H1 (cell line): ENCODE measurements around the gene FOXD2. TPM values are rescaled to one million over a fixed set of nuclear protein-coding genes. Genes with fewer than 3 reads are reported as not detected.

Experiments
- CTCF ChIA-PET: fragments of 300-600 bp; sonication (Branson Sonifier 250); formaldehyde crosslinking; loops from one replicate; lab custom pipeline; 2021; ENCODE audit not compliant: partially characterized antibody; lab: Charles Lee
- POLR2A ChIA-PET: fragments of 300-600 bp; sonication (Branson Sonifier 250); formaldehyde crosslinking; loops from one replicate; lab custom pipeline; 2021; ENCODE audit warnings: inconsistent platforms; ENCODE audit not compliant: partially characterized antibody; lab: Charles Lee
- DNase-seq, 2 experiments: peaks; one replicate each; pipeline versions ENCODE4 v3.0.0 to v3.0.0-alpha.2; 2010 to 2022; ENCODE audit warnings: low spot score in 2 of 2, low read depth in 1 of 2, mixed read lengths in 1 of 2
- FAIRE-seq: peaks from 2 replicates; lab custom pipeline; 2011; peaks lifted over from hg19 to GRCh38; lab: Jason Lieb, UNC
- H2AFZ ChIP-seq: 2 replicates; pipeline ENCODE4 v1.8.1; 2012; ENCODE audit warnings: low read length, inconsistent platforms
- H2AK5ac ChIP-seq: 2 replicates; pipeline ENCODE4 v1.6.1; 2013; ENCODE audit warnings: low read depth, low read length
- H2BK120ac ChIP-seq: replicated peaks from 2 replicates; pipeline ENCODE3; 2013; ENCODE audit warnings: low read depth, low read length, inconsistent platforms
- H2BK12ac ChIP-seq: 2 replicates; pipeline ENCODE4 v1.6.1; 2013; ENCODE audit warnings: low read depth, low read length
- H2BK15ac ChIP-seq: 2 replicates; pipeline ENCODE4 v1.6.1; 2013; ENCODE audit warnings: low read length
- H2BK20ac ChIP-seq: 2 replicates; pipeline ENCODE4 v1.6.1; 2013; ENCODE audit warnings: low read length
- H2BK5ac ChIP-seq: 2 replicates; pipeline ENCODE4 v1.6.1; 2013; ENCODE audit warnings: low read depth, low read length
- H3K14ac ChIP-seq: 2 replicates; pipeline ENCODE4 v1.6.1; 2013; ENCODE audit warnings: inconsistent platforms; ENCODE audit not compliant: insufficient read length
- H3K18ac ChIP-seq: 2 replicates; pipeline ENCODE4 v1.6.1; 2013; ENCODE audit warnings: low read length; ENCODE audit errors: extremely low read depth
- H3K23ac ChIP-seq: 2 replicates; pipeline ENCODE4 v1.6.1; 2013; ENCODE audit warnings: inconsistent platforms; ENCODE audit not compliant: insufficient read length
- H3K23me2 ChIP-seq: 2 replicates; pipeline ENCODE4 v1.6.1; 2013; ENCODE audit warnings: low read depth, low read length
- H3K27ac ChIP-seq: 2 replicates; pipeline ENCODE4 v1.6.1; 2011; ENCODE audit warnings: low read depth, low read length, inconsistent platforms
- H3K27me3 ChIP-seq, 4 experiments: replicated peaks in 1 of 4; 1 replicate in 1 of 4; 2 replicates in 3 of 4; pipeline versions ENCODE4 v1.6.1 to v1.8.1; 2011 to 2013; ENCODE audit warnings: low read length in 3 of 4, mild to moderate bottlenecking in 3 of 4, inconsistent platforms in 2 of 4, mixed read lengths in 2 of 4, moderate library complexity in 1 of 4; ENCODE audit not compliant: control insufficient read depth in 3 of 4, insufficient read depth in 3 of 4; ENCODE audit errors: extremely low read depth in 1 of 4
- H3K36me3 ChIP-seq, 4 experiments: 2 replicates each; pipeline versions ENCODE4 v1.6.1 to v1.8.1; 2011 to 2013; ENCODE audit warnings: mild to moderate bottlenecking in 4 of 4, low read length in 3 of 4, moderate library complexity in 2 of 4, control low read depth in 1 of 4, inconsistent platforms in 1 of 4; ENCODE audit not compliant: insufficient read depth in 4 of 4, control insufficient read depth in 2 of 4
- H3K4ac ChIP-seq: replicated peaks from 2 replicates; pipeline ENCODE3; 2013; ENCODE audit warnings: low read length, low read depth, mixed read lengths, inconsistent platforms; ENCODE audit not compliant: insufficient read length
- H3K4me1 ChIP-seq, 4 experiments: replicated peaks in 1 of 4; 1 replicate in 1 of 4; 2 replicates in 3 of 4; pipeline versions ENCODE4 v1.6.1 to v1.8.1; 2011 to 2013; ENCODE audit warnings: low read length in 3 of 4, inconsistent platforms in 2 of 4, mixed read lengths in 1 of 4; ENCODE audit not compliant: insufficient read depth in 4 of 4, control insufficient read depth in 3 of 4
- H3K4me2 ChIP-seq, 2 experiments: 2 replicates each; pipeline versions ENCODE4 v1.6.1 to v1.8.1; 2011 to 2013; ENCODE audit warnings: low read depth in 2 of 2, low read length in 2 of 2, control low read depth in 1 of 2, inconsistent platforms in 1 of 2, mild to moderate bottlenecking in 1 of 2; ENCODE audit not compliant: insufficient read depth in 1 of 2
- H3K4me3 ChIP-seq, 4 experiments: fragments of 200-600, 300-600 bp in 1 of 4; sonication (generic), shearing (Covaris generic), sonication (Bioruptor Twin) in 1 of 4; 2 replicates each; pipeline versions ENCODE4 v1.5.1 to v1.8.1; 2011 to 2016; ENCODE audit warnings: low read length in 4 of 4, low read depth in 3 of 4, control low read depth in 2 of 4, inconsistent platforms in 2 of 4, mild to moderate bottlenecking in 2 of 4, mixed read lengths in 1 of 4, moderate library complexity in 1 of 4; ENCODE audit not compliant: insufficient read depth in 2 of 4; ENCODE audit errors: extremely low read depth in 1 of 4
- H3K56ac ChIP-seq: replicated peaks from 2 replicates; pipeline ENCODE3; 2013; ENCODE audit warnings: low read depth, mild to moderate bottlenecking, mixed read lengths, low read length, inconsistent platforms; ENCODE audit not compliant: insufficient read length
- H3K79me1 ChIP-seq: 2 replicates; pipeline ENCODE4 v1.6.1; 2013; ENCODE audit warnings: low read depth, low read length, control low read depth
- H3K79me2 ChIP-seq, 2 experiments: 2 replicates each; pipeline versions ENCODE4 v1.6.1 to v1.8.1; 2012 to 2013; ENCODE audit warnings: low read length in 2 of 2, mild to moderate bottlenecking in 2 of 2, inconsistent platforms in 1 of 2; ENCODE audit not compliant: insufficient read depth in 2 of 2, control insufficient read depth in 1 of 2
- H3K9ac ChIP-seq, 4 experiments: replicated peaks in 1 of 4; 1 replicate in 1 of 4; 2 replicates in 3 of 4; pipeline versions ENCODE4 v1.6.1 to v1.8.1; 2011 to 2013; ENCODE audit warnings: low read depth in 3 of 4, low read length in 3 of 4, control low read depth in 2 of 4, mild to moderate bottlenecking in 2 of 4, moderate library complexity in 2 of 4, inconsistent platforms in 1 of 4; ENCODE audit errors: extremely low read depth in 1 of 4
- H3K9me3 ChIP-seq, 2 experiments: 2 replicates each; pipeline versions ENCODE4 v1.6.1 to v1.8.1; 2012 to 2013; ENCODE audit warnings: mild to moderate bottlenecking in 2 of 2, moderate library complexity in 2 of 2, control low read depth in 1 of 2, inconsistent platforms in 1 of 2, low read depth in 1 of 2, low read length in 1 of 2, mixed read lengths in 1 of 2; ENCODE audit not compliant: insufficient read depth in 2 of 2
- H4K20me1 ChIP-seq, 2 experiments: replicated peaks in 1 of 2; 2 replicates each; pipeline versions ENCODE3 to v1.8.1; 2011 to 2013; ENCODE audit warnings: inconsistent platforms in 2 of 2, low read length in 2 of 2, mild to moderate bottlenecking in 1 of 2; ENCODE audit not compliant: insufficient read depth in 2 of 2, control insufficient read depth in 1 of 2
- H4K5ac ChIP-seq: 2 replicates; pipeline ENCODE4 v1.6.1; 2013; ENCODE audit warnings: low read length, low read depth, mixed read lengths, inconsistent platforms; ENCODE audit not compliant: insufficient read length
- H4K8ac ChIP-seq: 2 replicates; pipeline ENCODE4 v1.8.0; 2013; ENCODE audit warnings: mild to moderate bottlenecking, moderate library complexity, low read length, inconsistent platforms; ENCODE audit not compliant: insufficient read depth; ENCODE audit errors: extremely low read depth
- H4K91ac ChIP-seq: replicated peaks from 2 replicates; pipeline ENCODE3; 2013; ENCODE audit warnings: low read length, mixed read lengths, inconsistent platforms; ENCODE audit not compliant: insufficient read length
- ATF3 ChIP-seq: IDR thresholded peaks from 2 replicates; pipeline ENCODE4 v1.6.1; 2011; ENCODE audit warnings: low read depth, mild to moderate bottlenecking, low read length; ENCODE audit not compliant: insufficient read depth
- CBX5 ChIP-seq: fragments of 300-800, 300-1000 bp; sonication (generic); IDR thresholded peaks from 2 replicates; pipeline ENCODE4 v1.7.1; 2016; ENCODE audit warnings: antibody characterized with exemption, low read length, low read depth
- CTCF ChIP-seq, 3 experiments: IDR thresholded peaks; 1 replicate in 2 of 3; 2 replicates in 1 of 3; pipeline versions ENCODE4 v1.5.1 to v1.6.1; 2011; ENCODE audit warnings: low read length in 3 of 3, mild to moderate bottlenecking in 3 of 3, inconsistent platforms in 2 of 3, low read depth in 1 of 3, moderate library complexity in 1 of 3; ENCODE audit not compliant: insufficient read depth in 1 of 3; ENCODE audit errors: control extremely low read depth in 1 of 3
- EZH2 ChIP-seq: fragments of 200-600 bp; sonication (generic); IDR thresholded peaks from 2 replicates; pipeline ENCODE4 v1.7.1; 2012; ENCODE audit warnings: low read depth, mild to moderate bottlenecking, moderate library complexity, low read length, inconsistent platforms; ENCODE audit not compliant: severe bottlenecking
- NANOG ChIP-seq: IDR thresholded peaks from 2 replicates; pipeline ENCODE4 v1.6.1; 2011; ENCODE audit warnings: low read length, low read depth, mild to moderate bottlenecking, inconsistent platforms; ENCODE audit not compliant: insufficient read depth, poor library complexity, severe bottlenecking
- RNF2 ChIP-seq: fragments of 200-900, 300-1000 bp; sonication (generic); IDR thresholded peaks from 2 replicates; pipeline ENCODE4 v1.7.1; 2016; ENCODE audit warnings: borderline replicate concordance, low read depth, mild to moderate bottlenecking, antibody characterized with exemption, low read length; ENCODE audit not compliant: poor library complexity, severe bottlenecking; ENCODE audit errors: missing control alignments
- SP1 ChIP-seq: IDR thresholded peaks from 2 replicates; pipeline ENCODE4 v1.6.1; 2011; ENCODE audit warnings: low read depth, low read length
- SP4 ChIP-seq: IDR thresholded peaks from 2 replicates; pipeline ENCODE4 v1.6.1; 2012; ENCODE audit warnings: low read length, inconsistent platforms
- TBP ChIP-seq: IDR thresholded peaks from 2 replicates; pipeline ENCODE4 v1.6.1; 2011; ENCODE audit warnings: low read depth, low read length, improper control_type of control experiment
- ZNF274 ChIP-seq: IDR thresholded peaks from 2 replicates; pipeline ENCODE4 v1.7.0; 2012; ENCODE audit warnings: low read length, borderline replicate concordance; ENCODE audit errors: extremely low read depth
- WGBS, 2 experiments: shearing (Covaris generic) in 1 of 2; methylation state at CpG; one replicate each; pipeline versions ENCODE4 v1.1.6 to v1.1.7; 2013 to 2015; ENCODE audit warnings: low lambda C conversion rate in 2 of 2, mixed read lengths in 2 of 2, inconsistent platforms in 1 of 2, low coverage in 1 of 2, missing lambda C conversion rate in 1 of 2; ENCODE audit not compliant: insufficient replicate concordance in 2 of 2, insufficient coverage in 1 of 2, insufficient read length in 1 of 2; ENCODE audit errors: extremely low coverage in 1 of 2, missing lambda C conversion rate in 1 of 2; 5-methylcytosine and 5-hydroxymethylcytosine counted together
- polyA plus RNA-seq, 7 experiments: library from polyadenylated mRNA; depleted of rRNA in 3 of 7; stranded (reverse) in 5 of 7; unstranded in 2 of 7; fragments of >200 nt in 5 of 7; fragments of 200-250 nt in 2 of 7; gene quantifications; 1 replicate in 5 of 7; 2 replicates in 1 of 7; 4 replicates in 1 of 7; pipeline versions ENCODE4 v1.2.1 to v1.2.3, GENCODE V29; 2011 to 2013; ENCODE audit warnings: missing spikeins in 2 of 7, mixed read lengths in 2 of 7
- total RNA-seq: library from RNA; stranded (reverse); fragmentation: NEBNext Ultra II Directional; extraction: Animal tissue kit (Norgen Biotek cat#: 25700); gene quantifications from 2 replicates; pipeline ENCODE4 v1.2.1, GENCODE V29; 2021

Gene FOXD2
- total and polyA plus RNA-seq, 2 of the 8 experiments (the other 6 are each of a cell fraction or from before 2014, with no cell fraction given) = not detected

GRCh38 chr1:47396671-47397196 lies 41.1 kb upstream of the FOXD2 start:
- Histone ChIP-seq H3K79me1 (no peaks in the 10 kb centered on the region), H3K36me3 (no peaks in the 10 kb centered on the region), H2AK5ac (no peak overlapping the region), H3K23me2 (no peaks in the 10 kb centered on the region), H3K56ac (no peak overlapping the region), H2BK15ac (no peak overlapping the region), H3K14ac (no peak overlapping the region), H3K23ac (no peak overlapping the region), H2BK5ac (no peak overlapping the region), H3K4me2 (no peak overlapping the region), H3K4ac (no peak overlapping the region), H3K9ac (no peak overlapping the region), H4K91ac (no peak overlapping the region), H4K5ac (no peak overlapping the region), H2BK12ac (no peak overlapping the region), H3K27ac (no peak overlapping the region), H4K8ac (no peak overlapping the region), H3K18ac (no peak overlapping the region), H3K27me3 (peaks cover 0 to 4% (median under 1%) of the 10 kb centered on the region in 4 experiments; a peak in 3 of 7 replicates), H2AFZ (no peak overlapping the region), H4K20me1 (no peaks in the 10 kb centered on the region), H3K4me3 (no peak overlapping the region), H2BK20ac (no peak overlapping the region), H2BK120ac (no peak overlapping the region), H3K79me2 (no peaks in the 10 kb centered on the region), H3K9me3 (no peaks in the 10 kb centered on the region), H3K4me1 (no peaks in the 10 kb centered on the region)
- ChIA-PET CTCF (interaction anchor here (0.5 to 4.2 kb wide), 9 partner anchors 8 to 177 kb away, joined by 3 to 46 read pairs (median 4); no protein-coding TSS in a partner anchor), POLR2A (no interaction called here)
- DNase-seq (no peak), FAIRE-seq (no peak)
- WGBS, 2 experiments = 86% methylated on average over 6 of the region's 6 CpGs; no CpG with 5 or more reads in 1 of the 2 experiments
- TF ChIP-seq EZH2 = no peak
- no peak for TF ChIP-seq ZNF274
- TF ChIP-seq TBP = no peak
- TF ChIP-seq RNF2 = no peak
- TF ChIP-seq CTCF (IDR thresholded peaks at IDR 0.05; ENCODE audit: control extremely low read depth in 1 of 3, insufficient read depth in 1 of 3, low read depth in 1 of 3, low read length in 3 of 3) = no peak
- no peak for TF ChIP-seq SP4
- TF ChIP-seq SP1 = no peak
- no peak for TF ChIP-seq CBX5
- TF ChIP-seq NANOG = no peak
- no peak for TF ChIP-seq ATF3
